Keratinocyte (primary cell): ENCODE data around the gene C4BPA. TPM values are rescaled to one million over a fixed set of nuclear protein-coding genes. Genes with fewer than 3 reads are reported as not detected.

Experiments
- DNase-seq: peaks from one replicate; pipeline ENCODE4 v3.0.0-alpha.2; 2011; ENCODE audit warnings: low read depth, missing footprints, low spot score
- FAIRE-seq: peaks from 2 replicates; lab custom pipeline; 2011; peaks lifted over from hg19 to GRCh38; lab: Jason Lieb, UNC
- H2AFZ ChIP-seq: 2 replicates; pipeline ENCODE4 v1.6.0; 2012; ENCODE audit warnings: low read length, control low read depth, inconsistent platforms; ENCODE audit not compliant: control insufficient read depth
- H3K27ac ChIP-seq: 2 replicates; pipeline ENCODE4 v1.5.1; 2011; ENCODE audit warnings: low read length; ENCODE audit not compliant: control insufficient read depth, insufficient read depth
- H3K27me3 ChIP-seq: 3 replicates; pipeline ENCODE4 v1.6.0; 2011; ENCODE audit warnings: low read length; ENCODE audit not compliant: control insufficient read depth, insufficient read depth; ENCODE audit errors: extremely low read depth
- H3K36me3 ChIP-seq, 2 experiments: 2 replicates in 1 of 2; 3 replicates in 1 of 2; pipeline ENCODE4 v1.5.1; 2011; ENCODE audit warnings: low read length in 2 of 2, mild to moderate bottlenecking in 1 of 2; ENCODE audit not compliant: control insufficient read depth in 2 of 2, insufficient read depth in 2 of 2; ENCODE audit errors: extremely low read depth in 1 of 2
- H3K4me1 ChIP-seq: 3 replicates; pipeline ENCODE4 v1.5.1; 2011; ENCODE audit warnings: low read length; ENCODE audit not compliant: control insufficient read depth, insufficient read depth; ENCODE audit errors: extremely low read depth
- H3K4me2 ChIP-seq: 3 replicates; pipeline ENCODE4 v1.6.0; 2011; ENCODE audit warnings: low read depth, low read length; ENCODE audit not compliant: control insufficient read depth, insufficient read depth; ENCODE audit errors: extremely low read depth
- H3K4me3 ChIP-seq, 3 experiments: fragments of 200-600 bp in 1 of 3; sonication (generic) in 1 of 3; 2 replicates in 2 of 3; 3 replicates in 1 of 3; pipeline ENCODE4 v1.5.1; 2011 to 2016; ENCODE audit warnings: low read length in 3 of 3, mild to moderate bottlenecking in 3 of 3, control low read depth in 2 of 3, inconsistent platforms in 1 of 3, low read depth in 1 of 3, mixed read lengths in 1 of 3, mixed run types in 1 of 3, moderate library complexity in 1 of 3; ENCODE audit not compliant: control insufficient read depth in 2 of 3, insufficient read depth in 2 of 3; ENCODE audit errors: extremely low read depth in 1 of 3
- H3K79me2 ChIP-seq: 2 replicates; pipeline ENCODE4 v1.6.0; 2012; ENCODE audit warnings: low read length; ENCODE audit not compliant: control insufficient read depth, insufficient read depth
- H3K9ac ChIP-seq: 3 replicates; pipeline ENCODE4 v1.6.0; 2011; ENCODE audit warnings: low read length; ENCODE audit not compliant: control insufficient read depth, insufficient read depth; ENCODE audit errors: extremely low read depth
- H3K9me1 ChIP-seq: 3 replicates; pipeline ENCODE4 v1.6.0; 2011; ENCODE audit warnings: low read length; ENCODE audit not compliant: control insufficient read depth, insufficient read depth; ENCODE audit errors: extremely low read depth
- H3K9me3 ChIP-seq: 2 replicates; pipeline ENCODE4 v1.5.1; 2012; ENCODE audit warnings: low read depth, low read length; ENCODE audit not compliant: control insufficient read depth
- H4K20me1 ChIP-seq: 3 replicates; pipeline ENCODE4 v1.6.0; 2011; ENCODE audit warnings: low read length; ENCODE audit not compliant: control insufficient read depth, insufficient read depth; ENCODE audit errors: extremely low read depth
- EZH2 ChIP-seq: IDR thresholded peaks from one replicate; pipeline ENCODE4 v1.6.1; 2012; ENCODE audit warnings: inconsistent platforms, mild to moderate bottlenecking, low read length, moderate library complexity
- dilution Hi-C: fragments of 300-500 bp; cut with MboI; formaldehyde crosslinking; loops from one replicate; pipeline ENCODE4 v1.7.0; 2020; ENCODE audit warnings: low sequenced_read_pairs; ENCODE audit not compliant: extremely low pct_ligation_motif_present
- polyA plus RNA-seq, 5 experiments: library from polyadenylated mRNA; depleted of rRNA in 3 of 5; stranded (reverse) in 3 of 5; stranded (forward) in 1 of 5; unstranded in 1 of 5; fragments of >200 nt; gene quantifications; 1 replicate in 1 of 5; 2 replicates in 3 of 5; 3 replicates in 1 of 5; pipeline versions ENCODE4 v1.2.1 to v1.2.3, GENCODE V29; 2011 to 2012; ENCODE audit warnings: missing spikeins in 2 of 5, low read depth in 1 of 5, low replicate concordance in 1 of 5
- TF ChIP-seq, protein P1 (sequence below), 3 experiments: IDR thresholded peaks in 1 of 3; conservative IDR thresholded peaks in 1 of 3; optimal IDR thresholded peaks in 1 of 3; 2 replicates in 2 of 3; 3 replicates in 1 of 3; pipeline versions ENCODE3 to v1.5.1; 2011; ENCODE audit warnings: low read length in 3 of 3, mild to moderate bottlenecking in 3 of 3, moderate library complexity in 2 of 3, control low read depth in 1 of 3, inconsistent platforms in 1 of 3; ENCODE audit not compliant: insufficient read depth in 2 of 3; ENCODE audit errors: extremely low read depth in 1 of 3

Gene C4BPA
- polyA plus RNA-seq, 1 donor (not counting 4 experiments of a cell fraction or from before 2014, with no cell fraction given): not detected

DNA sequence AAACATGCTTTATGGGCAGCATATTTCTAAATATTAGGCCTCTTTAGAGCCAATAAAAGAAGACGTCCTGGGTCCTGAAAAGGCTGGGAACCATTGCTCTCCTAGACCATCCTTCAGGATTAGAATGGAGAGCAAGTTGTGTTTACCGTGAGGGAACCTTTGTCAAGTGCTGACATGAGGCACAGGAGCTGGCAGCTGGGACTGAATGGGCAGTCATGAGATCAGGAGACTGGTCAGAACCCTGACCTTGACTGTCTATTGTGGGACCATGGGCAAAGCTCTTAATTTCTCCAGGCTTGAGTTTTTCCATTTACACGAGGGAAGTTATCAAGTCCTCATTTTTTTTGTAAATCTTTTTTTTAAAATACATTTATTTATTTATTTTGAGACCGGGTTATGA lies 45.8 kb upstream of the C4BPA start:
- FAIRE-seq: no peak

DNA sequence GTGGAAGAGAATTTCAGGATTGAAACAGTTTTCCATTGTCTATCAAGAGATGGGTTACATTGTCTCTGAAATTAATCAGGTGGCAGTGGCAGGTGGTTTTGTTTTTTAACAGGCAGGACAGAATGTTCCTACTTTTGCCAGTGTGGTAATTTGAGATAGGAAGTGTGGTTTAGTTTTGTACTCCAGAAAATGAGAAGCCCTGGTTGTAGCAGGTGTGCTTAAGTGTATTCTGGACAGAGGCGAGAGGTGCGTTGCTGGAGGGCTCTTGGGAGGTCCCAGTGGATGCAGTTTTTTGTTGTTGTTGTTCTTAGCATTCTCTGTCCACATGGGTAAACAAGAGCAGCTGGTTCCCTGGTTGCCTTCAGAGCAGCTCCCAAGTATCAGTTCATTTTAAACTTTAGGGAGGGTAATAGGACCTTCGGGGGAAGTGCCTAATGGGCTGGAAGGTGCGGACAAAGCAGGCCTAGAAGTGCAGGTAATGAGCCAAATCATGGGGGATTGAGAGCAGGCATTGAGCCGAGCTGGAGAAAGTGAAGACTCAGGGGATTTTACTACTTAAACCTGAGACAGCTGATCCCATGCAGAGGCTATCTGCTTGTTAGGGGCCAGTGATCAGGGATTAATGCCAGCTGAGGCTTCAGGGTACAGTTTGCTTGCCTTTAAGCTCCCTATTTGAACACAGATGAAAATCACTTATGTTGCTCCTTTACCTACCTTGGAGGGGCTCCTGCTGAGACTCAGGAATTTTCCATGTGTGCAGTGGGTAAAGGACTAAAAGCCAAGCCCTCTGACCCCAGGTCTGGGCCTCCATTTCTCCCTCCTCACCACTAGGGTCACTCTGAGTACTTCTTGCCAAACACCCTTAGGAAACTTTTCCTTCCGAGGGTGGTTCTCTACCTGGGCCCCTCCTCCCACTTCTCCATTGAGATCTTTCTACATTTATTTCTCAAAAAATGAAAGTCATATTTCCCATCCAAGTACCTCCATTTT lies 44.9 kb upstream of the C4BPA start:
- Histone ChIP-seq H3K36me3 (peaks cover 8 to 22% of the 10 kb centered on the region in 2 experiments), H3K9me3 (no peaks in the 10 kb centered on the region), H3K79me2 (no peaks in the 10 kb centered on the region), H3K4me2 (no peak overlapping the region), H3K27me3 (no peaks in the 10 kb centered on the region), H3K9ac (no peak overlapping the region), H3K4me1 (peaks cover 6% of the 10 kb centered on the region), H4K20me1 (no peaks in the 10 kb centered on the region), H3K9me1 (no peaks in the 10 kb centered on the region), H3K27ac (no peak overlapping the region), H3K4me3 (no peak overlapping the region), H2AFZ (no peak overlapping the region)
- DNase-seq: no peak
- FAIRE-seq: no peak
- dilution Hi-C loops: no loop called here
- TF ChIP-seq EZH2: no peak
- TF ChIP-seq, protein P1, sequence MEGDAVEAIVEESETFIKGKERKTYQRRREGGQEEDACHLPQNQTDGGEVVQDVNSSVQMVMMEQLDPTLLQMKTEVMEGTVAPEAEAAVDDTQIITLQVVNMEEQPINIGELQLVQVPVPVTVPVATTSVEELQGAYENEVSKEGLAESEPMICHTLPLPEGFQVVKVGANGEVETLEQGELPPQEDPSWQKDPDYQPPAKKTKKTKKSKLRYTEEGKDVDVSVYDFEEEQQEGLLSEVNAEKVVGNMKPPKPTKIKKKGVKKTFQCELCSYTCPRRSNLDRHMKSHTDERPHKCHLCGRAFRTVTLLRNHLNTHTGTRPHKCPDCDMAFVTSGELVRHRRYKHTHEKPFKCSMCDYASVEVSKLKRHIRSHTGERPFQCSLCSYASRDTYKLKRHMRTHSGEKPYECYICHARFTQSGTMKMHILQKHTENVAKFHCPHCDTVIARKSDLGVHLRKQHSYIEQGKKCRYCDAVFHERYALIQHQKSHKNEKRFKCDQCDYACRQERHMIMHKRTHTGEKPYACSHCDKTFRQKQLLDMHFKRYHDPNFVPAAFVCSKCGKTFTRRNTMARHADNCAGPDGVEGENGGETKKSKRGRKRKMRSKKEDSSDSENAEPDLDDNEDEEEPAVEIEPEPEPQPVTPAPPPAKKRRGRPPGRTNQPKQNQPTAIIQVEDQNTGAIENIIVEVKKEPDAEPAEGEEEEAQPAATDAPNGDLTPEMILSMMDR (optimal IDR thresholded peaks at IDR 0.05 in 1 of 3, IDR thresholded peaks at IDR 0.05 in 1 of 3, conservative IDR thresholded peaks at IDR 0.05 in 1 of 3; ENCODE audit: extremely low read depth in 1 of 3, insufficient read depth in 2 of 3, low read length in 3 of 3): no peak

More for the DNA sequence above, 45.8 kb upstream of the C4BPA start:
- no peak for DNase-seq
- no peaks in the 10 kb centered on the region for H3K9me1 ChIP-seq
- H4K20me1 ChIP-seq: no peaks in the 10 kb centered on the region
- TF ChIP-seq, protein P1 (optimal IDR thresholded peaks at IDR 0.05 in 1 of 3, IDR thresholded peaks at IDR 0.05 in 1 of 3, conservative IDR thresholded peaks at IDR 0.05 in 1 of 3; ENCODE audit: extremely low read depth in 1 of 3, insufficient read depth in 2 of 3, low read length in 3 of 3): no peak
- TF ChIP-seq EZH2: no peak
- H3K27ac ChIP-seq: no peak overlapping the region
- H3K79me2 ChIP-seq: no peaks in the 10 kb centered on the region
- no peak overlapping the region for H2AFZ ChIP-seq
- peaks cover 9% of the 10 kb centered on the region for H3K4me1 ChIP-seq
- no peak overlapping the region for H3K9ac ChIP-seq
- peaks cover 8 to 18% of the 10 kb centered on the region in 2 experiments for H3K36me3 ChIP-seq
- H3K9me3 ChIP-seq: no peaks in the 10 kb centered on the region
- H3K4me2 ChIP-seq: no peak overlapping the region
- dilution Hi-C loops: no loop called here
- H3K27me3 ChIP-seq: no peaks in the 10 kb centered on the region
- no peak overlapping the region for H3K4me3 ChIP-seq
